ENCODE data around the gene NEK8. TPM values are rescaled to one million over a fixed set of nuclear protein-coding genes. Genes with fewer than 3 reads are reported as not detected.

NEK8 gene
- total RNA-seq, 1 donor from 2014 or later, result 4.3 TPM

DNA sequence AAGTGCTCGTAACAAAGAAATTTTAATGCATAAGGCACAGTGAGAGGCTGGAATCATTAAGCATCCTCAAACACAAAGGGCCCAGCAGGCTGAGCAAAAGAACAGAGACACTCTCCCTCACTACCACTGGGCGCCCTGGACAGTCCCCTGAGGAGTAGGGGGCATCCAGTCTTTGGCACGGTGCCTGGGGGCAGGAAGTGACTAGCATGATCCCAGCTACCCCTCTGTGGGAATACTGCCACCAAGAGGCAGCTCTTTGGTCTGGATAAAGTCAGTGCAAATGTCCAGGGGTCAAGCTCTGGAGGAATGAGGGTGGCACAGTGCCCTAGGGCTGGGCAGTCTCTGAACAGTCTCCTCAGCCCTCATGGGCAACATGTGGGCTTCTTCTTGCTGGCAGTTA, 14.3 kb upstream of the NEK8 start:
- FAIRE-seq (no peak), DNase-seq (ENCODE audit: low read depth) (no peak)
- no peak overlapping the region for H3K4me2 ChIP-seq (ENCODE audit: low read length)
- Mint-ChIP-seq H3K4me3 (ENCODE audit: unreplicated experiment) (no peak overlapping the region), H3K4me1 (ENCODE audit: low read depth, unreplicated experiment) (peaks cover 22% of the 10 kb centered on the region), H3K36me3 (ENCODE audit: low read depth, unreplicated experiment) (peaks cover 24% of the 10 kb centered on the region), H3K27me3 (ENCODE audit: low read depth, unreplicated experiment) (no peaks in the 10 kb centered on the region), H3K9me3 (ENCODE audit: unreplicated experiment) (no peaks in the 10 kb centered on the region), H3K27ac (ENCODE audit: unreplicated experiment) (no peak overlapping the region)
- no peak overlapping the region for H3K9ac ChIP-seq (ENCODE audit: low read length)
- peaks cover 40% of the 10 kb centered on the region for H4K20me1 ChIP-seq (ENCODE audit: insufficient read depth, low read length)
- no peaks in the 10 kb centered on the region for H3K27me3 ChIP-seq (ENCODE audit: insufficient read depth, low read length)
- H3K79me2 ChIP-seq (ENCODE audit: insufficient read depth, low read length), result peaks cover 38% of the 10 kb centered on the region
- H3K4me1 ChIP-seq (ENCODE audit: insufficient read depth, low read length), result peaks cover 40% of the 10 kb centered on the region
- H3K36me3 ChIP-seq (ENCODE audit: insufficient read depth, low read length), result peaks cover 16% of the 10 kb centered on the region
- H3K9me3 ChIP-seq (ENCODE audit: insufficient read depth, low read depth, low read length), result no peaks in the 10 kb centered on the region
- no peak overlapping the region for H3K4me3 ChIP-seq (ENCODE audit: insufficient read depth, low read depth, low read length)
- no peak overlapping the region for H3K27ac ChIP-seq (ENCODE audit: low read depth, low read length)
- no peak overlapping the region for H2AFZ ChIP-seq (ENCODE audit: low read depth, low read length)
- TF ChIP-seq EZH2 (IDR thresholded peaks at IDR 0.05; ENCODE audit: insufficient read depth, low read length), result no peak
- TF ChIP-seq, protein P1, sequence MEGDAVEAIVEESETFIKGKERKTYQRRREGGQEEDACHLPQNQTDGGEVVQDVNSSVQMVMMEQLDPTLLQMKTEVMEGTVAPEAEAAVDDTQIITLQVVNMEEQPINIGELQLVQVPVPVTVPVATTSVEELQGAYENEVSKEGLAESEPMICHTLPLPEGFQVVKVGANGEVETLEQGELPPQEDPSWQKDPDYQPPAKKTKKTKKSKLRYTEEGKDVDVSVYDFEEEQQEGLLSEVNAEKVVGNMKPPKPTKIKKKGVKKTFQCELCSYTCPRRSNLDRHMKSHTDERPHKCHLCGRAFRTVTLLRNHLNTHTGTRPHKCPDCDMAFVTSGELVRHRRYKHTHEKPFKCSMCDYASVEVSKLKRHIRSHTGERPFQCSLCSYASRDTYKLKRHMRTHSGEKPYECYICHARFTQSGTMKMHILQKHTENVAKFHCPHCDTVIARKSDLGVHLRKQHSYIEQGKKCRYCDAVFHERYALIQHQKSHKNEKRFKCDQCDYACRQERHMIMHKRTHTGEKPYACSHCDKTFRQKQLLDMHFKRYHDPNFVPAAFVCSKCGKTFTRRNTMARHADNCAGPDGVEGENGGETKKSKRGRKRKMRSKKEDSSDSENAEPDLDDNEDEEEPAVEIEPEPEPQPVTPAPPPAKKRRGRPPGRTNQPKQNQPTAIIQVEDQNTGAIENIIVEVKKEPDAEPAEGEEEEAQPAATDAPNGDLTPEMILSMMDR (IDR thresholded peaks at IDR 0.05; ENCODE audit: insufficient read depth, low read depth, low read length), result no peak

DNA sequence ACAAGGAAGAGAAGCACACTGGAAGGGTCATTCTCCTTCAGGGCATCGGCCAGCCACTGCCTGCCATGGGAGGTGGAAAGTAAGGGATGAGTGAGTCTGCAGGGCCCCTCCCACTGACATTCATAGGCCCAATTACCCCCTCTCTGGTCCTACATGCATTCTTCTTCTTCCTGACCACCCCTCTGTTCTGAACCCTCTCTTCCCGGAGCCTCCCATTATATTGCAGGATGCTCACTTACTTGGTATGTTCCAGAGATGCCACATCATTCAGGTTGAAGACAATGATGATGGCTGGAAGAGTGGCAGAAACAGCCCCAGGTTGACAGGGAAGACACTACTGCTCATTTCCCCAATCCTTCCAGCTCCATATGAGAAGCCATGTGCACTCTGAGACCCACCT, 13.4 kb upstream of the NEK8 start:
- Histone ChIP-seq H3K9ac (ENCODE audit: low read length) (no peak overlapping the region), H3K4me1 (ENCODE audit: insufficient read depth, low read length) (peaks cover 42% of the 10 kb centered on the region), H2AFZ (ENCODE audit: low read depth, low read length) (no peak overlapping the region), H3K27me3 (ENCODE audit: insufficient read depth, low read length) (no peaks in the 10 kb centered on the region), H3K9me3 (ENCODE audit: insufficient read depth, low read depth, low read length) (no peaks in the 10 kb centered on the region), H3K4me2 (ENCODE audit: low read length) (peak overlapping the region; percentile 93), H3K36me3 (ENCODE audit: insufficient read depth, low read length) (peaks cover 16% of the 10 kb centered on the region), H4K20me1 (ENCODE audit: insufficient read depth, low read length) (peaks cover 42% of the 10 kb centered on the region), H3K79me2 (ENCODE audit: insufficient read depth, low read length) (peaks cover 39% of the 10 kb centered on the region), H3K27ac (ENCODE audit: low read depth, low read length) (no peak overlapping the region), H3K4me3 (ENCODE audit: insufficient read depth, low read depth, low read length) (no peak overlapping the region)
- Mint-ChIP-seq H3K9me3 (ENCODE audit: unreplicated experiment) (no peaks in the 10 kb centered on the region), H3K27ac (ENCODE audit: unreplicated experiment) (peak overlapping the region; percentile 41), H3K4me3 (ENCODE audit: unreplicated experiment) (peak overlapping the region; percentile 85), H3K4me1 (ENCODE audit: low read depth, unreplicated experiment) (peaks cover 22% of the 10 kb centered on the region), H3K27me3 (ENCODE audit: low read depth, unreplicated experiment) (no peaks in the 10 kb centered on the region), H3K36me3 (ENCODE audit: low read depth, unreplicated experiment) (peaks cover 24% of the 10 kb centered on the region)
- TF ChIP-seq EZH2 (IDR thresholded peaks at IDR 0.05; ENCODE audit: insufficient read depth, low read length), result no peak
- TF ChIP-seq, protein P1 (IDR thresholded peaks at IDR 0.05; ENCODE audit: insufficient read depth, low read depth, low read length), result no peak
- no peak for DNase-seq (ENCODE audit: low read depth)
- no peak for FAIRE-seq

DNA sequence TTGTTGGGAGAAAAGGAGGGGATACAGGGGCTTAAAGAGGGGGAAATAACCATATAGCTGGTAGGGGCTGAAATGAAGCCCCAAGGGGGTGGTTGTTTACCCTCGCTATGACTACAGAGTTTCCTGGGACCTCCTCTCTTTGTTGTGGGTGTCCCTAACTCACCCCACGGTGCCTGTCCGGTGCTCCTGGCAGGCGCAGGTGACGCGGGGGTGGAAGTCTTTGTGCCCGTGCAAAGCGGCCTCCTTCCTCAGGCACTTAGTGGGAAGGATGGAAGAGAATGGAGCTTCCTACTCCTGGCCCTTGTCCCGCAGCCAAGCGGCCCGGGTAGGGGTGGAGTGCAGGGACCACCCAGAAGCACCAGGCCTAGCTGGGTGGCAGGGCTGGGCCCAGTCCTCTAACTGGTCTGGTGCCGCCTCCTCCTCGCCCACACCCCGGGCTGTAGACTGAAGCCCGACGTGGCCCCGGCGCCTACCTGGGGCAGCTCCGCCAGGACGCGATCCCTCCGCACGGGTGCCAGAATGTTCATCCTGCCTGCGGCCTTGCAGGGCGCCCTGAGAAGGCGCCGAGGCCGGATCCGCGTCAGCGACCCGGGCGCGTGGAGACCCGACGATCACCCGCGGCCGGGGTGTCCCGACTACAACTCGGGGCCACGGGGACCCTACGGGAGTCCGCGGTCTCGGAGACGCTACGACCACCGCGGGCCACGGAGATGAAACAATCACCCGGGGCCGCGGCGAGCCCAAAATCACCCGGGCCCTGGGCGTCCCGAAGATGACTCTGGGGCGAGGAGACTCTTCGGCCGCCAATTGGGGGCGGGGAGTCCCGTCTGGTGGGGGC, 11.6 kb upstream of the NEK8 start:
- Mint-ChIP-seq H3K4me3 (ENCODE audit: unreplicated experiment) (peak overlapping the region; percentile 85), H3K9me3 (ENCODE audit: unreplicated experiment) (no peaks in the 10 kb centered on the region), H3K36me3 (ENCODE audit: low read depth, unreplicated experiment) (peaks cover 30% of the 10 kb centered on the region), H3K4me1 (ENCODE audit: low read depth, unreplicated experiment) (peaks cover 23% of the 10 kb centered on the region), H3K27me3 (ENCODE audit: low read depth, unreplicated experiment) (no peaks in the 10 kb centered on the region), H3K27ac (ENCODE audit: unreplicated experiment) (peak overlapping the region; percentile 84)
- no peak for TF ChIP-seq EZH2 (IDR thresholded peaks at IDR 0.05; ENCODE audit: insufficient read depth, low read length)
- TF ChIP-seq, protein P1 (IDR thresholded peaks at IDR 0.05; ENCODE audit: insufficient read depth, low read depth, low read length), result no peak
- Histone ChIP-seq H3K36me3 (ENCODE audit: insufficient read depth, low read length) (peaks cover 25% of the 10 kb centered on the region), H4K20me1 (ENCODE audit: insufficient read depth, low read length) (peaks cover 59% of the 10 kb centered on the region), H3K9ac (ENCODE audit: low read length) (peak overlapping the region; percentile 92), H3K27me3 (ENCODE audit: insufficient read depth, low read length) (no peaks in the 10 kb centered on the region), H3K79me2 (ENCODE audit: insufficient read depth, low read length) (peaks cover 57% of the 10 kb centered on the region), H3K4me1 (ENCODE audit: insufficient read depth, low read length) (peaks cover 37% of the 10 kb centered on the region), H3K9me3 (ENCODE audit: insufficient read depth, low read depth, low read length) (no peaks in the 10 kb centered on the region), H3K4me3 (ENCODE audit: insufficient read depth, low read depth, low read length) (peak overlapping the region; percentile 83), H3K27ac (ENCODE audit: low read depth, low read length) (peak overlapping the region; percentile 87), H2AFZ (ENCODE audit: low read depth, low read length) (peak overlapping the region; percentile 28), H3K4me2 (ENCODE audit: low read length) (peak overlapping the region; percentile 93)
- FAIRE-seq, result no peak
- DNase-seq (ENCODE audit: low read depth), result peak; percentile 10
